GM21515 (cell line): ENCODE measurements around the gene CEP112.
"Not testable (repeated sequence)": the region's sequence is repeated elsewhere in the genome, so short reads cannot be mapped to it uniquely, and the experiment has no call there.

Experiments used
- ATAC-seq: cut with Tn5 transposase; IDR thresholded peaks from one replicate; pipeline ENCODE4 v1.9.1; 2021; ENCODE audit not compliant: unreplicated experiment

The CEP112 gene

GRCh38 chr17:65790241-65790640, 401.7 kb downstream of the CEP112 start:
- no peak for ATAC-seq

- ATAC-seq = no peak
Measured at GRCh38 chr17:65787503-65787902, 404.4 kb downstream of the CEP112 start.

- no peak for ATAC-seq
Measured at GRCh38 chr17:65786479-65786878, 405.5 kb downstream of the CEP112 start.

DNA sequence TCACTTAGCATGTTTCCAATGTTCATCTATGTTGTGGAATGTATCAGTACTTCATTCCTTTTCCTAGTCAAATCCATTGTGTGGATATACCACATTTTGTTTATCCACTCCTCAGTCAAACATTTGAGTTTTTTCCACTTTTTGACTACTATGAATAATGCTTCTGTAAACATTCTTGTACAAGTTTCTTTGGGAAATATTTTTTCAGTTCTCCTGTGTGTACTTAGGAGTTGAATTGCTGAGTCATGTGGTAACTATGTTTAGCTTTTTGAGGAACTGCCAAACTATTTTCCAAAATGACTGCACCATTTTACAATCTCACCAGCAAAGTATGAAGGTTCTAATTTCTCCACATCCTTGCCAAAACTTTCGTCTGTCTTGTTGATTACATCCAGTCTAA, 406.8 kb downstream of the CEP112 start:
- no peak for ATAC-seq

DNA sequence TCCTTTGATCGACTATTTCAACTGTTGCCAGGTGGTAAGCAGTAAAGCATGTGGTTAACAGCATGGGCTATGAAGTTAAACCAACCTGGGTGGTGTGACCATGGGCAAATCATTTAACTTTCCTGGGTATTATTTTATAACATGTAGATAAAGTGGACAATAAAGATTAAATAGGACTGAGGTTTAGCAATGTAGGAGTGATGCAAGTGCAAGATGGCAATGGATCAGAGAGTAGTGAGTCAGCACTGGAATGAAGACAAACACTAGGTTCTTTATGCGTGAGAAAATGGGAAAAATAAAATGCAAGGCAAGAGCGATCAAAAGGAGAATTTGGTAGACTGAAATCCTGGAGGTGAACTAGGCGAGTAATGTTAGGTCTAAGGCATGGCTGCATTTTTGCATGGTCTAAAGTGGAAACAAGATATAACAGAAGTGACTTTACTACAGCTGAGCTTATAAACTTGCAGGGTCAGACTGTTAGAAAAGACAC, 408.0 kb downstream of the CEP112 start:
- no peak for ATAC-seq

- ATAC-seq = not testable (repeated sequence)
Measured at GRCh38 chr17:65782104-65782706, 409.7 kb downstream of the CEP112 start.

DNA sequence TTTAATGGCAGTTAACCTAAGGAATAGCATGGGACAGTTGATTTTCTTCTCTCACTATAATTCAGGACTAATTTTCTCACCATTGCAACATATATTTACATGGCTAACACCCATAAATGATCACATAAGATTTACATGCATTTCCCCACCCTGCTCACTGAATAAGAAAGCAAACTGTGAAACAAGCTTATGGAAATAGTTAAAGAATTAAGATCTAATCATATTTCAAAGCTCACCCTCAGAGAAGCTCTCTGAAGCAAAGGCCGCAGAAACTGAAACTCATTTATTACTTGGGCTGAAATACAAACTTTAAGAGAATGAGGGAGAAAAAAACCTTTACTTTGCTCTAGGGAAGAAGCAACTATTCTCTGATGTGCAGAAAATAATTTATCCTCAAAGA, 411.8 kb downstream of the CEP112 start:
- ATAC-seq = no peak

GRCh38 chr17:65776890-65777289, 415.0 kb downstream of the CEP112 start:
- ATAC-seq = no peak

- ATAC-seq = no peak
Measured at GRCh38 chr17:65774787-65775186, 417.1 kb downstream of the CEP112 start.

DNA sequence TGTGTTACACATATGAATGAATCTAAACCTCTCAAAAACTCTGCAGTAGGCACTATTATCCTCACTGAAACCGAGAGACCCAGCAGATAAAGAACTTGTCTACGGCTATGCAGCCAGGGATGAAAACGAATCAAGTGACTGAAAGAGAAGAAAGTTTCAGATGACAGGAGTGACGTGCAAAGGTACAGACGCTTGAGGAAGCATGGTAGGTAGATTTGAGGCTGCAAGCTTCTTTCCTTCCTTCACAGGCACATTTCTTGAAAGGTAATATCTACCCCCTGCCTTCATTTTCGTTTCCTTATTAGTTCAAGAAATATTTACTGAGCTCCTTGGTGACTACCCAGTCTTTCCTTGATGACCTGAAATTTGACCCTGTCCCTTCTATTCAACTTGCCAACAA, 418.9 kb downstream of the CEP112 start:
- no peak for ATAC-seq

- ATAC-seq = no peak
Measured at GRCh38 chr17:65771704-65772103, 420.2 kb downstream of the CEP112 start.

DNA sequence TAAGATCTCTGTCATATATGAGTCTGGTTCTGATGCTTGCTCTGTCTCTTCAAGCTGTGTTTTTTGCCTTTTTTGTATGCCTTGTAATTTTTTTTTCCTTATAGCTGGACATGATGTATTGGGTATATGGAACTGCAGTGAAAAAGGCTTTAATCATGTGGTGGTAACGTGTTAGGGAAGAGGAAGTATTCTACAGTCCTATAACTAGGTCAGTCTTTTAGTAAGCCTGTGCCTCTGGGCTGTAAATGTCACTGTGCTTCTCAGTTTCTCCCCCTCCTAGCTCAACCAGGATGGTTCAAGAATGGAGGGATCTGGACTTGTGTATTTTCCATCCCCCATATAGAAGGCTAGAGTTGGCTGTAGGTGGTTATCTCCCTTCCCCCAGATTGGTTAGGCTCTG, 428.1 kb downstream of the CEP112 start:
- no peak for ATAC-seq

- ATAC-seq = no peak
Measured at GRCh38 chr17:65762973-65763372, 429.0 kb downstream of the CEP112 start.

GRCh38 chr17:65759532-65759931, 432.4 kb downstream of the CEP112 start:
- ATAC-seq = no peak

DNA sequence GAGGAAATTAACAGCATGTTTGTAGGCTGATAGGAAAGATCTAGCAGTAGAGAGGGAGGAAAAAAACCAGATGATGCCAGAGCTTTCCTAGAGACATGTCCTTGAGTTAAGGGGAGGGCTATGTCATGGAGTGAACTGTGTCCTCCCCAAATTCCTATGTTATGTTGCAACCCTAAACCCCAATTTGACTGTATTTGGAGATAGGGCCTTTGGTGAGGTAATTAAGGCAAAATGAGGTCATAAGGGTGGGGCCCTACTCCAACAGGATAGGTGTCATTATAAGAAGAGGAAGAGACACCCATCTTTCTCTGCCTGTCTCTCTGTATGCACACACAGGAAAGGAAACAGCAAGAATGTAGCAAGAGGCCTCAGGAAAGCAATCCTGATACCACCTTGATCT, 435.2 kb downstream of the CEP112 start:
- no peak for ATAC-seq

- no peak for ATAC-seq
Measured at GRCh38 chr17:65755799-65756198, 436.1 kb downstream of the CEP112 start.

- no peak for ATAC-seq
Measured at GRCh38 chr17:65754630-65755029, 437.3 kb downstream of the CEP112 start.

DNA sequence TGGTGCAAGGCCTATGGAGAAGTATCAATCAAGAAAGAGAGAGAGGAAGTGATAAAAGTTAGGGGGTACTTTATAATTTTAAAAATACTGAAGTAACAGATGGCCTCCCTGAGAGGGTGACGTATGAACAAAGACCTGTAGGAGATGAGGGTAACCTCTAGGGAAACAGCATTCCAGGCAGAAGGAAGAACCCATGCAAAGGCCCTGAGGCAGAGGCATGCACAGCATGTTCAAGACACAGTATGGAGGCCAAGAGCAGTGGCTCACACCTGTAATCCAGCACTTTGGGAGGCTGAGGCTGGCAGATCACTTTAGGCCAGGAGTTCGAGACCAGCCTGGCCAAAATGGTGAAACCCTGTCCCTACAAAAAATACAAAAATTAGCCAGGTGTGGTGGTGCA, 437.9 kb downstream of the CEP112 start:
- ATAC-seq = no peak

DNA sequence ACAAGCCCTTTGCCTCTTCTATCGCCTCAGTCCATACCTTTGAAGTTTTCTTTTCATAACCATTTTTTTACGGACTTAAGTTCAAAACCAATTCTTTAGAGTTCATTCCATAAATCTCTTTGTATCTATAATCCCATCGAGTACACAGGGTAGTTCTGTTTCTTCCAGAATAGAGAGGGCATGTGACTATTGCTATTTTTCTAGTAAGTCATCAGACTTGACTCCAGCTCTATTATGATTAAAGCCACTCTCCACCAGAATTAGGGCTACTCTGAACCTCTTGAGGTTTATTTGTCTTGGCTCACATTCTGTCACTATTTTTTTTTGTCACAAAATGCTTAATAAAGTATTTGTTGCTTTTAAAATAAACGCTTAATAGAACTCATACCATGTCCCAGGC, 438.6 kb downstream of the CEP112 start:
- no peak for ATAC-seq

GRCh38 chr17:65751263-65751662, 440.7 kb downstream of the CEP112 start:
- no peak for ATAC-seq

GRCh38 chr17:65750631-65751115, 441.3 kb downstream of the CEP112 start:
- no peak for ATAC-seq

GRCh38 chr17:65750166-65750565, 441.8 kb downstream of the CEP112 start:
- no peak for ATAC-seq

GRCh38 chr17:65749479-65749878, 442.5 kb downstream of the CEP112 start:
- ATAC-seq = no peak
